Astrocyte of the spinal cord (primary cell): ENCODE data around the gene RBMX.
A peak's percentile ranks its signal among the peaks of the same experiment; 100 is the strongest.
"Not testable (repeated sequence)": the region's sequence is repeated elsewhere in the genome, so short reads cannot be mapped to it uniquely, and the experiment has no call there.

Experiments used
- DNase-seq: peaks from one replicate; pipeline ENCODE4 v3.0.0; 2011; ENCODE audit warnings: low read depth, low spot score
- H3K4me3 ChIP-seq: 2 replicates; pipeline ENCODE4 v1.5.1; 2011; ENCODE audit warnings: low read depth, mild to moderate bottlenecking, low read length, moderate library complexity
- CTCF ChIP-seq: IDR thresholded peaks from 2 replicates; pipeline ENCODE4 v1.5.1; 2012; ENCODE audit warnings: low read depth, mild to moderate bottlenecking, low read length, inconsistent platforms
- in situ Hi-C: cut with HindIII; loops from 2 replicates; pipeline ENCODE4 v1.10.0; 2017; ENCODE audit warnings: low sequenced_read_pairs

Gene RBMX

GRCh38 chrX:136909706-136910564 is 29.4 kb upstream of the RBMX start:
- peak overlapping the region; percentile 59 for H3K4me3 ChIP-seq
- in situ Hi-C loops: no loop called here
- TF ChIP-seq CTCF: no peak
- peak; percentile 94 for DNase-seq

- DNase-seq: peak; percentile 73
- no peak for TF ChIP-seq CTCF
- peak overlapping the region; percentile 59 for H3K4me3 ChIP-seq
- in situ Hi-C loops: no loop called here
Measured at GRCh38 chrX:136909119-136909705, 28.7 kb upstream of the RBMX start.

- TF ChIP-seq CTCF: no peak
- H3K4me3 ChIP-seq: no peak overlapping the region
- in situ Hi-C loops: no loop called here
- DNase-seq: no peak
Measured at GRCh38 chrX:136907621-136908020, 27.1 kb upstream of the RBMX start.

GRCh38 chrX:136906921-136907510 is 26.5 kb upstream of the RBMX start:
- no peak for TF ChIP-seq CTCF
- H3K4me3 ChIP-seq: no peak overlapping the region
- no peak for DNase-seq
- in situ Hi-C loops: no loop called here

- in situ Hi-C loops, H3K4me3 ChIP-seq, DNase-seq: not testable (repeated sequence)
Measured at GRCh38 chrX:136904067-136904466, 23.5 kb upstream of the RBMX start.

GRCh38 chrX:136900071-136900470 is 19.5 kb upstream of the RBMX start:
- H3K4me3 ChIP-seq, in situ Hi-C loops, DNase-seq: not testable (repeated sequence)

GRCh38 chrX:136899221-136899620 is 18.7 kb upstream of the RBMX start:
- TF ChIP-seq CTCF: no peak
- in situ Hi-C loops: no loop called here
- no peak overlapping the region for H3K4me3 ChIP-seq
- no peak for DNase-seq

- DNase-seq, in situ Hi-C loops, H3K4me3 ChIP-seq: not testable (repeated sequence)
Measured at GRCh38 chrX:136898752-136899151, 18.2 kb upstream of the RBMX start.
